ENCODE results near the gene MCHR1. TPM values are rescaled to one million over a fixed set of nuclear protein-coding genes. Genes with fewer than 3 reads are reported as not detected.

The MCHR1 gene
- total and polyA plus RNA-seq, 9 of the 15 experiments (the other 6 are each of a cell fraction or from before 2014, with no cell fraction given): 0.03 to 0.50 TPM; not detected in 7

DNA sequence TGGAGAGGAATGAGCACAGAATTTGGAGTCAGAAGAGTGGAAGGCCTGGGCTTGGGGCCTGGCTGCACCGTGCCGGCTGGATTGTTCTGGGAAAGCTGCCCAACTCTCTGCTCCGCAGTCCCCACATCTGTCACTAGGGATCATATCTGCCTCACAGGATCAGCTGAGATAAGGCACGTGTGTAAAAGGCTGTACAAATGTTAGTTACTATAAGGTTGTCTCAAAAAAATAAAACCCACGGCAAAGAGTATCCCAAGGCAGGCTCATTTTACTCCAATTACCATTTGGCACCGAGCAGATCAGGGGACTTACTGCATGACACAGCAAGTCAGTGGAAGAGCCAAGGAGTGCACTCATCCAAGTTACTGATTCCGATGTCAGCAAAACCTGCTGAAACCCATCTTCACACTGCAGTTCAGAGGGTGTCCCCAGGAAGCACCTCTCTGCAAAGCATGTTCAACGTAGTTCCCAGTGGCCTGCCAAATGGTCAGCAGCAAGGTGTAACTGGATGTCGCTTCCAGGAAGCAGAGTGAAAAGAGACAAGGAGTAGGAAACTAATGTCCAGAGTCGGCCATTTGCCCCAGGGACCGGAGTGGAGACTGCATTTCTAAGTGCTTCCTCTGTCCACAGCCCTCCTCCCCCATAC lies 24.6 kb upstream of the MCHR1 start (continued):
- TF ChIP-seq SAFB (IDR thresholded peaks at IDR 0.05; ENCODE audit: borderline replicate concordance, low read depth, low read length) (no peak), ZNF316 (IDR thresholded peaks at IDR 0.05) (peak; percentile 88), ZNF436 (CRISPR knock-in tag; IDR thresholded peaks at IDR 0.05) (no peak), SRSF3 (IDR thresholded peaks at IDR 0.05; ENCODE audit: insufficient read depth, low read length) (no peak), RBM15 (IDR thresholded peaks at IDR 0.05; ENCODE audit: insufficient read depth, low read length) (no peak), TSC22D4 (tag; IDR thresholded peaks at IDR 0.05) (no peak), MEIS2 (IDR thresholded peaks at IDR 0.05; ENCODE audit: partially characterized antibody) (peak; percentile 81), ELF1 (tag; IDR thresholded peaks at IDR 0.05) (no peak), SP1 (CRISPR knock-in tag; IDR thresholded peaks at IDR 0.05) (no peak), DNMT1 (IDR thresholded peaks at IDR 0.05) (no peak), ZKSCAN8 (CRISPR knock-in tag; IDR thresholded peaks at IDR 0.05) (no peak)
- TF ChIP-seq, protein P1, sequence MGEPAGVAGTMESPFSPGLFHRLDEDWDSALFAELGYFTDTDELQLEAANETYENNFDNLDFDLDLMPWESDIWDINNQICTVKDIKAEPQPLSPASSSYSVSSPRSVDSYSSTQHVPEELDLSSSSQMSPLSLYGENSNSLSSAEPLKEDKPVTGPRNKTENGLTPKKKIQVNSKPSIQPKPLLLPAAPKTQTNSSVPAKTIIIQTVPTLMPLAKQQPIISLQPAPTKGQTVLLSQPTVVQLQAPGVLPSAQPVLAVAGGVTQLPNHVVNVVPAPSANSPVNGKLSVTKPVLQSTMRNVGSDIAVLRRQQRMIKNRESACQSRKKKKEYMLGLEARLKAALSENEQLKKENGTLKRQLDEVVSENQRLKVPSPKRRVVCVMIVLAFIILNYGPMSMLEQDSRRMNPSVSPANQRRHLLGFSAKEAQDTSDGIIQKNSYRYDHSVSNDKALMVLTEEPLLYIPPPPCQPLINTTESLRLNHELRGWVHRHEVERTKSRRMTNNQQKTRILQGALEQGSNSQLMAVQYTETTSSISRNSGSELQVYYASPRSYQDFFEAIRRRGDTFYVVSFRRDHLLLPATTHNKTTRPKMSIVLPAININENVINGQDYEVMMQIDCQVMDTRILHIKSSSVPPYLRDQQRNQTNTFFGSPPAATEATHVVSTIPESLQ (CRISPR knock-in tag; IDR thresholded peaks at IDR 0.05): no peak
- TF ChIP-seq, protein P2, sequence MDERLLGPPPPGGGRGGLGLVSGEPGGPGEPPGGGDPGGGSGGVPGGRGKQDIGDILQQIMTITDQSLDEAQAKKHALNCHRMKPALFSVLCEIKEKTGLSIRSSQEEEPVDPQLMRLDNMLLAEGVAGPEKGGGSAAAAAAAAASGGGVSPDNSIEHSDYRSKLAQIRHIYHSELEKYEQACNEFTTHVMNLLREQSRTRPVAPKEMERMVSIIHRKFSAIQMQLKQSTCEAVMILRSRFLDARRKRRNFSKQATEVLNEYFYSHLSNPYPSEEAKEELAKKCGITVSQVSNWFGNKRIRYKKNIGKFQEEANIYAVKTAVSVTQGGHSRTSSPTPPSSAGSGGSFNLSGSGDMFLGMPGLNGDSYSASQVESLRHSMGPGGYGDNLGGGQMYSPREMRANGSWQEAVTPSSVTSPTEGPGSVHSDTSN (CRISPR knock-in tag; IDR thresholded peaks at IDR 0.05; ENCODE audit: low read depth): no peak
- TF ChIP-seq, protein P2 (tag; conservative IDR thresholded peaks at IDR 0.05; ENCODE audit: low read depth): peak; percentile 61
- TF ChIP-seq, protein P3, sequence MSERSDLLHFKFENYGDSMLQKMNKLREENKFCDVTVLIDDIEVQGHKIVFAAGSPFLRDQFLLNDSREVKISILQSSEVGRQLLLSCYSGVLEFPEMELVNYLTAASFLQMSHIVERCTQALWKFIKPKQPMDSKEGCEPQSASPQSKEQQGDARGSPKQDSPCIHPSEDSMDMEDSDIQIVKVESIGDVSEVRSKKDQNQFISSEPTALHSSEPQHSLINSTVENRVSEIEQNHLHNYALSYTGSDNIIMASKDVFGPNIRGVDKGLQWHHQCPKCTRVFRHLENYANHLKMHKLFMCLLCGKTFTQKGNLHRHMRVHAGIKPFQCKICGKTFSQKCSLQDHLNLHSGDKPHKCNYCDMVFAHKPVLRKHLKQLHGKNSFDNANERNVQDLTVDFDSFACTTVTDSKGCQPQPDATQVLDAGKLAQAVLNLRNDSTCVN (CRISPR knock-in tag; IDR thresholded peaks at IDR 0.05): no peak
- TF ChIP-seq, protein P4, sequence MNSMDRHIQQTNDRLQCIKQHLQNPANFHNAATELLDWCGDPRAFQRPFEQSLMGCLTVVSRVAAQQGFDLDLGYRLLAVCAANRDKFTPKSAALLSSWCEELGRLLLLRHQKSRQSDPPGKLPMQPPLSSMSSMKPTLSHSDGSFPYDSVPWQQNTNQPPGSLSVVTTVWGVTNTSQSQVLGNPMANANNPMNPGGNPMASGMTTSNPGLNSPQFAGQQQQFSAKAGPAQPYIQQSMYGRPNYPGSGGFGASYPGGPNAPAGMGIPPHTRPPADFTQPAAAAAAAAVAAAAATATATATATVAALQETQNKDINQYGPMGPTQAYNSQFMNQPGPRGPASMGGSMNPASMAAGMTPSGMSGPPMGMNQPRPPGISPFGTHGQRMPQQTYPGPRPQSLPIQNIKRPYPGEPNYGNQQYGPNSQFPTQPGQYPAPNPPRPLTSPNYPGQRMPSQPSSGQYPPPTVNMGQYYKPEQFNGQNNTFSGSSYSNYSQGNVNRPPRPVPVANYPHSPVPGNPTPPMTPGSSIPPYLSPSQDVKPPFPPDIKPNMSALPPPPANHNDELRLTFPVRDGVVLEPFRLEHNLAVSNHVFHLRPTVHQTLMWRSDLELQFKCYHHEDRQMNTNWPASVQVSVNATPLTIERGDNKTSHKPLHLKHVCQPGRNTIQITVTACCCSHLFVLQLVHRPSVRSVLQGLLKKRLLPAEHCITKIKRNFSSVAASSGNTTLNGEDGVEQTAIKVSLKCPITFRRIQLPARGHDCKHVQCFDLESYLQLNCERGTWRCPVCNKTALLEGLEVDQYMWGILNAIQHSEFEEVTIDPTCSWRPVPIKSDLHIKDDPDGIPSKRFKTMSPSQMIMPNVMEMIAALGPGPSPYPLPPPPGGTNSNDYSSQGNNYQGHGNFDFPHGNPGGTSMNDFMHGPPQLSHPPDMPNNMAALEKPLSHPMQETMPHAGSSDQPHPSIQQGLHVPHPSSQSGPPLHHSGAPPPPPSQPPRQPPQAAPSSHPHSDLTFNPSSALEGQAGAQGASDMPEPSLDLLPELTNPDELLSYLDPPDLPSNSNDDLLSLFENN (IDR thresholded peaks at IDR 0.05; ENCODE audit: low read depth in 2 of 2, low read length in 2 of 2): no peak
- TF ChIP-seq, protein P5, sequence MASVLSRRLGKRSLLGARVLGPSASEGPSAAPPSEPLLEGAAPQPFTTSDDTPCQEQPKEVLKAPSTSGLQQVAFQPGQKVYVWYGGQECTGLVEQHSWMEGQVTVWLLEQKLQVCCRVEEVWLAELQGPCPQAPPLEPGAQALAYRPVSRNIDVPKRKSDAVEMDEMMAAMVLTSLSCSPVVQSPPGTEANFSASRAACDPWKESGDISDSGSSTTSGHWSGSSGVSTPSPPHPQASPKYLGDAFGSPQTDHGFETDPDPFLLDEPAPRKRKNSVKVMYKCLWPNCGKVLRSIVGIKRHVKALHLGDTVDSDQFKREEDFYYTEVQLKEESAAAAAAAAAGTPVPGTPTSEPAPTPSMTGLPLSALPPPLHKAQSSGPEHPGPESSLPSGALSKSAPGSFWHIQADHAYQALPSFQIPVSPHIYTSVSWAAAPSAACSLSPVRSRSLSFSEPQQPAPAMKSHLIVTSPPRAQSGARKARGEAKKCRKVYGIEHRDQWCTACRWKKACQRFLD (CRISPR knock-in tag; IDR thresholded peaks at IDR 0.05): no peak

Data from K562 (cell line).